Tibial nerve (tissue), 4 donors: ENCODE measurements around the gene ATG7. TPM values are rescaled to one million over a fixed set of nuclear protein-coding genes. Genes with fewer than 3 reads are reported as not detected.
A peak's percentile ranks its signal among the peaks of the same experiment; 100 is the strongest.
"Not testable (repeated sequence)": the region's sequence is repeated elsewhere in the genome, so short reads cannot be mapped to it uniquely, and the experiment has no call there.

ENCODE experiments used
- DNase-seq, 2 donors: peaks; one replicate each; pipeline ENCODE4 v3.0.0-alpha.2; 2019; ENCODE audit warnings: low spot score in 2 of 2
- H3K27ac ChIP-seq, 4 donors: fragments of 200-600 bp; sonication (generic) in 3 of 4; one replicate each; pipeline ENCODE4 v1.5.1; 2017 to 2019; ENCODE audit warnings: mild to moderate bottlenecking in 1 of 4
- H3K27me3 ChIP-seq, 2 donors: fragments of 200-600 bp; sonication (generic) in 1 of 2; one replicate each; pipeline versions ENCODE4 v1.5.1 to v1.6.0; 2017 to 2019
- H3K36me3 ChIP-seq, 3 donors: fragments of 200-600 bp; sonication (generic); one replicate each; pipeline ENCODE4 v1.5.1; 2018 to 2019
- H3K4me1 ChIP-seq, 4 donors: fragments of 200-600 bp; sonication (generic) in 3 of 4; one replicate each; pipeline ENCODE4 v1.5.1; 2017 to 2019
- H3K4me3 ChIP-seq, 4 donors: fragments of 200-600 bp; sonication (generic) in 3 of 4; one replicate each; pipeline ENCODE4 v1.5.1; 2017 to 2019; ENCODE audit warnings: mild to moderate bottlenecking in 1 of 4, moderate library complexity in 1 of 4
- H3K9me3 ChIP-seq, 4 donors: fragments of 200-600 bp; sonication (generic) in 3 of 4; one replicate each; pipeline ENCODE4 v1.5.1; 2017 to 2019
- CTCF ChIP-seq, 5 experiments: fragments of 200-600 bp in 3 of 5; fragments of 450-650 bp in 2 of 5; sonication (generic) in 3 of 5; IDR thresholded peaks; one replicate each; pipeline ENCODE4 v1.5.1; 2016 to 2019; ENCODE audit warnings: antibody characterized with exemption in 5 of 5, mild to moderate bottlenecking in 3 of 5, moderate library complexity in 2 of 5
- EP300 ChIP-seq, 2 donors: sonication (generic); formaldehyde crosslinking; IDR thresholded peaks; one replicate each; pipeline ENCODE4 v1.6.1; 2017; ENCODE audit warnings: antibody characterized with exemption in 2 of 2, mild to moderate bottlenecking in 1 of 2
- POLR2A ChIP-seq, 2 donors: fragments of 450-650 bp; IDR thresholded peaks; one replicate each; pipeline ENCODE4 v1.6.1; 2017; ENCODE audit warnings: antibody characterized with exemption in 2 of 2, mild to moderate bottlenecking in 2 of 2, moderate library complexity in 2 of 2
- WGBS, 2 donors: methylation state at CpG; one replicate each; pipeline ENCODE4 v1.1.5; 2018; 5-methylcytosine and 5-hydroxymethylcytosine counted together
- total RNA-seq, 4 donors: library from RNA; depleted of rRNA; stranded (reverse); fragments of >200 nt; gene quantifications; one replicate each; pipeline ENCODE4 v1.1.0, GENCODE V29; 2016

Gene ATG7
- total RNA-seq, 4 donors from 2014 or later: 71.0 to 94.0 (median 76.2) TPM

- Histone ChIP-seq H3K4me3 (no peak overlapping the region), H3K27ac (no peak overlapping the region), H3K36me3 (no peaks in the 10 kb centered on the region), H3K27me3 (no peaks in the 10 kb centered on the region), H3K4me1 (peaks cover 0 to 29% (median 5%) of the 10 kb centered on the region in 4 donors), H3K9me3 (no peaks in the 10 kb centered on the region)
- 94 to 96% methylated on average over 8 of the region's 8 CpGs for WGBS, 2 donors
- TF ChIP-seq CTCF (IDR thresholded peaks at IDR 0.05): no peak
- TF ChIP-seq EP300 (IDR thresholded peaks at IDR 0.05): no peak
- TF ChIP-seq POLR2A (IDR thresholded peaks at IDR 0.05): no peak
- no peak for DNase-seq
Measured at GRCh38 chr3:11521167-11521566, 249.0 kb downstream of the ATG7 start.

GRCh38 chr3:11522398-11522715, 250.2 kb downstream of the ATG7 start:
- peaks cover 0 to 29% (median 5%) of the 10 kb centered on the region in 4 donors for H3K4me1 ChIP-seq
- TF ChIP-seq POLR2A (IDR thresholded peaks at IDR 0.05) (no peak), CTCF (IDR thresholded peaks at IDR 0.05) (no peak), EP300 (IDR thresholded peaks at IDR 0.05) (no peak)
- DNase-seq: no peak
- no peaks in the 10 kb centered on the region for H3K36me3 ChIP-seq
- H3K4me3 ChIP-seq: no peak overlapping the region
- WGBS, 2 donors: 93 to 94% methylated on average over 5 of the region's 5 CpGs
- H3K9me3 ChIP-seq: no peaks in the 10 kb centered on the region
- no peaks in the 10 kb centered on the region for H3K27me3 ChIP-seq
- H3K27ac ChIP-seq: no peak overlapping the region

- WGBS, 2 donors: 64 to 70% methylated on average over 8 of the region's 8 CpGs
- Histone ChIP-seq H3K36me3 (no peaks in the 10 kb centered on the region), H3K27ac (peak overlapping the region in 3 of 4 donors; percentile 36 to 76 (median 63)), H3K27me3 (no peaks in the 10 kb centered on the region), H3K4me1 (peaks cover 0 to 27% (median 5%) of the 10 kb centered on the region in 4 donors), H3K4me3 (no peak overlapping the region), H3K9me3 (no peaks in the 10 kb centered on the region)
- no peak for DNase-seq
- TF ChIP-seq EP300 (IDR thresholded peaks at IDR 0.05) (no peak), CTCF (IDR thresholded peaks at IDR 0.05) (no peak), POLR2A (IDR thresholded peaks at IDR 0.05) (no peak)
Measured at GRCh38 chr3:11522953-11523571, 250.9 kb downstream of the ATG7 start.

GRCh38 chr3:11523572-11524101, 251.4 kb downstream of the ATG7 start:
- H3K4me3 ChIP-seq: no peak overlapping the region
- no peaks in the 10 kb centered on the region for H3K36me3 ChIP-seq
- no peak for TF ChIP-seq POLR2A (IDR thresholded peaks at IDR 0.05)
- TF ChIP-seq EP300 (IDR thresholded peaks at IDR 0.05): peak in 1 of 2 donors; percentile 36
- DNase-seq: no peak
- peaks cover 0 to 22% (median 5%) of the 10 kb centered on the region in 4 donors for H3K4me1 ChIP-seq
- peak overlapping the region in 3 of 4 donors; percentile 36 to 76 (median 63) for H3K27ac ChIP-seq
- no peaks in the 10 kb centered on the region for H3K9me3 ChIP-seq
- H3K27me3 ChIP-seq: no peaks in the 10 kb centered on the region
- 47 to 49% methylated on average over 7 of the region's 7 CpGs for WGBS, 2 donors

- H3K36me3 ChIP-seq, DNase-seq, H3K4me3 ChIP-seq, H3K27ac ChIP-seq, H3K9me3 ChIP-seq, H3K27me3 ChIP-seq: not testable (repeated sequence)
- peaks cover 0 to 41% (median 11%) of the 10 kb centered on the region in 4 donors for H3K4me1 ChIP-seq
- WGBS, 2 donors: 99% methylated on average over 5 of the region's 5 CpGs
Measured at GRCh38 chr3:11526121-11526520, 253.9 kb downstream of the ATG7 start.

GRCh38 chr3:11529281-11529680, 257.1 kb downstream of the ATG7 start:
- 62 to 63% methylated on average over 4 of the region's 4 CpGs for WGBS, 2 donors
- peak overlapping the region in 1 of 4 donors; percentile 49 for H3K27ac ChIP-seq
- DNase-seq: no peak

More at GRCh38 chr3:11529281-11529680, 257.1 kb downstream of the ATG7 start:
- no peaks in the 10 kb centered on the region for H3K9me3 ChIP-seq
- peaks cover 0 to 49% (median 10%) of the 10 kb centered on the region in 4 donors for H3K4me1 ChIP-seq
- H3K4me3 ChIP-seq: no peak overlapping the region
- no peak for TF ChIP-seq POLR2A (IDR thresholded peaks at IDR 0.05)
- no peak for TF ChIP-seq CTCF (IDR thresholded peaks at IDR 0.05)
- TF ChIP-seq EP300 (IDR thresholded peaks at IDR 0.05): no peak
- H3K27me3 ChIP-seq: no peaks in the 10 kb centered on the region
- no peaks in the 10 kb centered on the region for H3K36me3 ChIP-seq
